ENCODE measurements around the gene GART. TPM values are rescaled to one million over a fixed set of nuclear protein-coding genes. Genes with fewer than 3 reads are reported as not detected.

The GART gene
- total RNA-seq (10 to 100 TPM; 57.7 to 76.9 TPM), polyA plus RNA-seq (ENCODE audit: insufficient read length in 6 of 6) (10 to 100 TPM; 73.2 to 84.1 (median 82.0) TPM)
- long read RNA-seq, donor 1, transcript GART-203 (22 exons, 3,341 nt), result major isoform, 5 of 727 reads
- long read RNA-seq, donor 1, partial matches to known transcripts, result 700 of 727 reads
- long read RNA-seq, donor 1, other reads (novel, unspliced or antisense), result 18 of 727 reads
- long read RNA-seq, donor 2, transcript GART-201 (11 exons, 2,149 nt), result major isoform, 6 of 15 reads
- long read RNA-seq, donor 2, partial matches to known transcripts, result 5 of 15 reads
- long read RNA-seq, donor 2, other reads (novel, unspliced or antisense), result 0 of 15 reads
- long read RNA-seq, donor 3, partial matches to known transcripts, result 0 of 6 reads
- long read RNA-seq, donor 3, other reads (novel, unspliced or antisense), result 0 of 6 reads
- long read RNA-seq, donor 4, partial matches to known transcripts, result 7 of 10 reads
- long read RNA-seq, donor 4, other reads (novel, unspliced or antisense), result 1 of 10 reads
- long read RNA-seq, donor 5, partial matches to known transcripts, result 0 of 4 reads
- long read RNA-seq, donor 5, other reads (novel, unspliced or antisense), result 0 of 4 reads
- long read RNA-seq, donor 6, partial matches to known transcripts, result 0 of 2 reads
- long read RNA-seq, donor 6, other reads (novel, unspliced or antisense), result 0 of 2 reads
- long read RNA-seq, donor 7, partial matches to known transcripts, result 191 of 197 reads
- long read RNA-seq, donor 7, other reads (novel, unspliced or antisense), result 5 of 197 reads
- long read RNA-seq, donor 8, partial matches to known transcripts, result 5 of 10 reads
- long read RNA-seq, donor 8, other reads (novel, unspliced or antisense), result 0 of 10 reads
- long read RNA-seq, donor 9, result 0 reads
- long read RNA-seq, donor 10, partial matches to known transcripts, result 6 of 8 reads
- long read RNA-seq, donor 10, other reads (novel, unspliced or antisense), result 0 of 8 reads
- long read RNA-seq, donor 11, partial matches to known transcripts, result 0 of 4 reads
- long read RNA-seq, donor 11, other reads (novel, unspliced or antisense), result 0 of 4 reads
- long read RNA-seq, donor 12, transcript GART-201 (11 exons, 2,149 nt), result major isoform, 5 of 11 reads
- long read RNA-seq, donor 12, partial matches to known transcripts, result 5 of 11 reads
- long read RNA-seq, donor 12, other reads (novel, unspliced or antisense), result 0 of 11 reads

DNA sequence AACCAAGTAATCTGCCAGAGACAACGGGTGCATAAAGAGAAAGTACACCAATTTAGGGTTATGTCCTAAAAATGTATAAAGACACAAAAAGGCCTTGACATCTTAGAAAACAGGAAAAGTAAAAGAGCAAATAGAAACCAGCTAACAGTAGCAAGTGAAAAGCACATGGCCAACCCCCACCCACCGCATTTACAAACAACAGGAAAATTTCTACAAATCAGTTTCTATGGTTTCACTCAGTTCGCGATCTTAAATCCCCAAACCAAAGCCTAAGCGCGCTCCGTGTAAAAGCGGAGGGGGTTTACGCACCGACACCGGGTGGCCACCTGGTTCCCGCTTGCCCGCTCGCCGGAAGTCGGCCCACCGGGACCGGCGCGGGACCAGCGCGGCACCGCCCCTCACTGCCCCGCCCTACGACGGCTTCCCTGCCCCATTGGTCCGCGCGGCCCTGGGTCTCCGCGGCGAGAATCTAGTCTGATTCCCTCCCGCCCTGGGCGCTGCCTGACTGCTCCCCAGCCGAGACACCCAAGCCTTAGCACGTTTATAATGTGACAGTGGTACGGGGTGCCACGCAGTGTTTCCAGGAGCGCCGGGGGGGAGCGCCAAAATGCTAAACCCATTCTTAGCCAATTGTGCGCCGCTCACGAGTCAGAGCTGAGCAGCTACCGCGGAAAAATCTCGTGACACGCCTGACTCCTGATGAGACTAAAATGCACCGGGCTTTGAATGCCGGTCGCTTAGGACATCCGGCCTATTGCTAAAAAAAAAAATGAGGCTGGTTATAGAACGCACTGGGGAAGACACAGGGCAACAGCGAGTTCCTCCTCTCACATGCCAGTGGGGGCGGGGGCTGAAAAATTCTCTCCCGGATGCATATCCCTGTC lies at the start of gene GART:
Gene GART, minus strand, starts transcription at position 362 of the 884 bp plus-strand sequence. CDS start 2,802 bp downstream, outside the sequence.
- ATAC-seq (peak; percentile 86), DNase-seq (peak; percentile 84 to 96 (median 86))
- H3K36me3 ChIP-seq, result peaks cover 0 to 31% of the 10 kb centered on the region in 2 donors
- H3K9me3 ChIP-seq, result no peaks in the 10 kb centered on the region
- no peaks in the 10 kb centered on the region for H3K27me3 ChIP-seq
- intact Hi-C loops (cut with DNase I), result no loop called here
- peaks cover 17 to 41% of the 10 kb centered on the region in 2 donors for H3K4me1 ChIP-seq
- TF ChIP-seq, protein P1, sequence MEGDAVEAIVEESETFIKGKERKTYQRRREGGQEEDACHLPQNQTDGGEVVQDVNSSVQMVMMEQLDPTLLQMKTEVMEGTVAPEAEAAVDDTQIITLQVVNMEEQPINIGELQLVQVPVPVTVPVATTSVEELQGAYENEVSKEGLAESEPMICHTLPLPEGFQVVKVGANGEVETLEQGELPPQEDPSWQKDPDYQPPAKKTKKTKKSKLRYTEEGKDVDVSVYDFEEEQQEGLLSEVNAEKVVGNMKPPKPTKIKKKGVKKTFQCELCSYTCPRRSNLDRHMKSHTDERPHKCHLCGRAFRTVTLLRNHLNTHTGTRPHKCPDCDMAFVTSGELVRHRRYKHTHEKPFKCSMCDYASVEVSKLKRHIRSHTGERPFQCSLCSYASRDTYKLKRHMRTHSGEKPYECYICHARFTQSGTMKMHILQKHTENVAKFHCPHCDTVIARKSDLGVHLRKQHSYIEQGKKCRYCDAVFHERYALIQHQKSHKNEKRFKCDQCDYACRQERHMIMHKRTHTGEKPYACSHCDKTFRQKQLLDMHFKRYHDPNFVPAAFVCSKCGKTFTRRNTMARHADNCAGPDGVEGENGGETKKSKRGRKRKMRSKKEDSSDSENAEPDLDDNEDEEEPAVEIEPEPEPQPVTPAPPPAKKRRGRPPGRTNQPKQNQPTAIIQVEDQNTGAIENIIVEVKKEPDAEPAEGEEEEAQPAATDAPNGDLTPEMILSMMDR (IDR thresholded peaks at IDR 0.05), result no peak
- peak within 1 kb of the TSS; percentile 61 to 81 for H3K4me3 ChIP-seq
- peak within 1 kb of the TSS; percentile 99 for H3K27ac ChIP-seq

DNA sequence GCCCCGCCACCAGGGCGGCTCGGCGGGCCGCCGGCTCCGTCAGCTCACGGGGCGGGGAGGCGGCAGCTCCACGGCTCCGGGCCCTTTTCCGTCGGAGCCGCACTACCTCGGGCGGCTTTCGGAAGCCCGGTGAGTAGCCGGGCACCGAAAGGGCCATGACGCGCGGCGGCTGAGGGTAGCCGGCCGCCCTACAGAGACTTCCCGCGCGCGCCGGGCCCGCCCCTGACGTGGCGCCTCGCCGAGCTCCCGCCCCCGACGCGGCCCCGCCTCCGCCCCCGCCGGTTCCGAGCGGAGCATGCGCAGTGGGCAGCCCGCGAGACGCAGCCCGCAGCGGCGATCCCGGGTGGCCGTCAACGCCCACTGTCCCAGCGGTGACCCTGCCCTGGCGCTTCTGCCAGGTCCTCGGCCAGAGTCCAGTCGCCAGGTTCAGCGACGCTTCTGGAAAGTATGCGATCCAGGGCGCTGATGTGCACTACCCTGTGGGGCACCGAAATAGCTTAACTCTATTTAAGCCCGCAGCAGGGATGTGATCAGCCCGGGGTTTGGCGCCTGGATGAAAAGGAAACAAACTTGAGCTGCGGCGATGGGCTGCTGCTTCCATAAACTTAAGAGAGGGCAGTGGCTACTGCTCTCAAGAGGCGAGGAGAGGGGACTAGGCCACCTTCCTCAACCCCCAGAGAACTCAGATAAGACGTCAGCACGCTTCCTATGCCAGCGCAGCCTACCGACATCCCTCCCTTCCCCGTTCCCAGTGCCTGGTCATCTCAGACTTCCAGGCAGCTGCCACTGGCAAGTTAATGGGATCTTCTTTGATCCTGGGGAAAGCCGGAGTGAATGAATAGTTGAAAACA lies 46.8 kb upstream of the GART start, which contains the start of gene DONSON:
Gene DONSON, minus strand, starts transcription at position 200 of the 851 bp plus-strand sequence. Its CDS starts 43 bp downstream, at position 157.
- peaks cover 4 to 22% of the 10 kb centered on the region in 2 donors for H3K4me1 ChIP-seq
- peak; percentile 89 to 98 (median 92) for DNase-seq
- no peaks in the 10 kb centered on the region for H3K36me3 ChIP-seq
- H3K27ac ChIP-seq, result peak within 1 kb of the TSS; percentile 85 to 86
- no peaks in the 10 kb centered on the region for H3K27me3 ChIP-seq
- H3K9me3 ChIP-seq, result no peaks in the 10 kb centered on the region
- ATAC-seq, result peak; percentile 97
- TF ChIP-seq, protein P1 (IDR thresholded peaks at IDR 0.05), result no peak
- peak within 1 kb of the TSS; percentile 66 to 79 for H3K4me3 ChIP-seq
- intact Hi-C loops (cut with DNase I), result no loop called here

DNA sequence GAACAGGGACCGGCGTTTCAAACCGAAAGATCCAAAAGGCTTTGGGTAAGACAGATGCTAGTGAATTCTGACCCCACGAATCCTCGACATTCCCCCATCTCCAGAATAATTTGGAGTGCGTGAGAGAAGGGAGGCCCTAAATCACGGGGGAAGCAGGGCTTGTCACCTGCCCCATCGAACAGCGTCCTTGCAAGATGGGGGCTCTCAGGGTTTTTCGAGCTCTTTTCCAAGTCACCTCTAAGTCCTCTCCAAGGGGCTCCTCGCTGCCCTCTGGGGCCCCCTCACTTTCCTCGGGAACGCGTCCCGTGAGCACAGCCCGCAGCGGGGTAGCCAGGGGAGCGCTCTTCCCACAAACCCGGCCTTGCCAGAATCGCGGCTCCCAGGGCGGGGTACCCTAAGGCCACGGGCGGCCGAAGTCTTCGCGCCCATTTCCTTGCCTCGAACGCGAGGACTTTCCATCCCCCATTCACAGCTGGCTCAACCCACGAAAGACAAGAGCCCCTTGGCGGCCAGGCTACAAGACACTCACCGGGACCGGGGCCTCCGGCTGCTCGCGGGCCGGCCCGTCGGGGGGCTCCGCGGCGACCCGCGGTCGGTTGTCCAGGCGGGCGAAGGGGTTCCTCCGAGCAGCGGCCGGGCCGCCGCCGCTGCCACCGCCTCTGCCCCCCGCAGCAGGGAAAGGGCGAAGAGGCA lies 46.0 kb upstream of the GART start:
- intact Hi-C loops (cut with DNase I), result no loop called here
- peaks cover 4 to 22% of the 10 kb centered on the region in 2 donors for H3K4me1 ChIP-seq
- H3K36me3 ChIP-seq, result no peaks in the 10 kb centered on the region
- DNase-seq (peak; percentile 39 to 80 (median 50)), ATAC-seq (peak; percentile 33)
- peak overlapping the region; percentile 85 to 86 for H3K27ac ChIP-seq
- peak overlapping the region; percentile 66 to 79 for H3K4me3 ChIP-seq
- H3K9me3 ChIP-seq, result no peaks in the 10 kb centered on the region
- no peaks in the 10 kb centered on the region for H3K27me3 ChIP-seq
- TF ChIP-seq, protein P1 (IDR thresholded peaks at IDR 0.05), result no peak
